KMS-11 (cell line): ENCODE measurements around the gene FOXF1.
A peak's percentile ranks its signal among the peaks of the same experiment; 100 is the strongest.

ENCODE experiments used
- H2AFZ ChIP-seq: fragments of 200-600 bp; sonication (generic); 2 replicates; pipeline ENCODE4 v1.6.1; 2016; ENCODE audit warnings: antibody characterized with exemption, mixed run types, low read depth
- H3K27ac ChIP-seq: fragments of 200-600 bp; sonication (generic); 2 replicates; pipeline ENCODE4 v1.6.1; 2016; ENCODE audit warnings: mild to moderate bottlenecking, mixed run types
- H3K27me3 ChIP-seq: fragments of 200-600 bp; sonication (generic); 2 replicates; pipeline ENCODE4 v1.6.1; 2017; ENCODE audit warnings: mild to moderate bottlenecking, low read depth, mixed run types, moderate library complexity; ENCODE audit not compliant: insufficient read depth
- H3K36me3 ChIP-seq: fragments of 200-600 bp; sonication (generic); 2 replicates; pipeline ENCODE4 v1.6.1; 2017; ENCODE audit warnings: mild to moderate bottlenecking, mixed run types; ENCODE audit not compliant: insufficient read depth
- H3K4me1 ChIP-seq: fragments of 200-600 bp; sonication (generic); 2 replicates; pipeline ENCODE4 v1.6.1; 2016; ENCODE audit warnings: mild to moderate bottlenecking, low read depth, mixed run types; ENCODE audit not compliant: poor library complexity, severe bottlenecking
- H3K4me2 ChIP-seq: fragments of 200-600 bp; sonication (generic); 2 replicates; pipeline ENCODE4 v1.7.0; 2016; ENCODE audit warnings: mild to moderate bottlenecking, mixed run types
- H3K4me3 ChIP-seq: fragments of 200-600 bp; sonication (generic); IDR thresholded peaks from 2 replicates; pipeline ENCODE4 v1.6.1; 2017; ENCODE audit warnings: low read depth, low read length, mixed read lengths; ENCODE audit not compliant: insufficient read depth
- H3K79me2 ChIP-seq: fragments of 200-600 bp; sonication (generic); 2 replicates; pipeline ENCODE4 v1.6.1; 2016; ENCODE audit warnings: low read depth, mixed run types; ENCODE audit not compliant: insufficient read depth
- H3K9ac ChIP-seq: fragments of 200-600 bp; sonication (generic); 2 replicates; pipeline ENCODE4 v1.6.1; 2016; ENCODE audit warnings: mild to moderate bottlenecking, mixed run types
- H4K20me1 ChIP-seq: fragments of 200-600 bp; sonication (generic); 2 replicates; pipeline ENCODE4 v1.6.1; 2016; ENCODE audit warnings: mild to moderate bottlenecking, mixed run types; ENCODE audit not compliant: insufficient read depth
- TF ChIP-seq, protein P1 (sequence below): fragments of 200-600 bp; sonication (generic); conservative IDR thresholded peaks from 2 replicates; pipeline ENCODE4 v1.6.1; 2017; ENCODE audit warnings: low read depth, mild to moderate bottlenecking, antibody characterized with exemption, low read length, moderate library complexity, mixed read lengths

The FOXF1 gene

DNA sequence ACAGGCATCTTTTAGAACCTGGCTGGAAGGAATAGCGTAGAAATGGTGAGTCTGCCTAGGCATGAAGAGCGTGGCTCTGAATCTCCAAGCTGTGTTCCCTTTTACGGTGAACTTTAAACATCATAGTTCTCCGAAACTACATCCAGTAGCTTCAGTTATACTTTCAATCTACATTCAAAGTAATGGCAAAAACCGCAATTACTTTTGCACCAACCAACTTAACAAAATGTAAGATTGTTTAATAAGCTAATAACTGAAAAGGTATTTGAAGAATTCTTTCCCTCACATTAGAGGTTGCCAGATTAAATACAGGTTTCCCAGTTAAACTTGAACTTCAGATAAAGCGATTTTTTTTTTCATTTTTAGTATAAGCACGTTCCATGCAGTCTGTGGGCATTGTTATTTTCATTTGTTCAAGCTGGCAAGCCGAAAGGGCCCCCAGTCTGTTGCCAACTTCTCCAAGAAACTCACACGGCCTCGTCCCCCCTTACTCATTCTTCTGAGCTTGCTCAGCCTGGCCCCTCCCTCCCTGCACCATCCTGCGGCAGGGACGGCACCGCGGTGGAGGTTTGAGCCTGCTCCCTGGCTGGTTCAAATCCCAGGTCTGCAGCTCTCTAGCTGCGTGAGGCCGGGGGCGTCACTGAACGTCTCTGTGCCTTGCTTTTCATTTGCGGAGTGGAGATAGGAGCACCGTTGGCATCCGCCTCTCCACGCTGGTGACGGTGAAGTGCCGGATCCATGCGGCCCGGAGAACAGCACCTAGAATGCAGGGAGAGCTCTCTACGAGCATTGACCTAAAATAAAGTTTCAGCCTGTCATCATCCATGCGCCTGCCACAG lies 48.2 kb downstream of the FOXF1 start:
- H3K4me2 ChIP-seq: no peak overlapping the region
- H3K27ac ChIP-seq: no peak overlapping the region
- no peaks in the 10 kb centered on the region for H3K36me3 ChIP-seq
- no peaks in the 10 kb centered on the region for H4K20me1 ChIP-seq
- TF ChIP-seq, protein P1, sequence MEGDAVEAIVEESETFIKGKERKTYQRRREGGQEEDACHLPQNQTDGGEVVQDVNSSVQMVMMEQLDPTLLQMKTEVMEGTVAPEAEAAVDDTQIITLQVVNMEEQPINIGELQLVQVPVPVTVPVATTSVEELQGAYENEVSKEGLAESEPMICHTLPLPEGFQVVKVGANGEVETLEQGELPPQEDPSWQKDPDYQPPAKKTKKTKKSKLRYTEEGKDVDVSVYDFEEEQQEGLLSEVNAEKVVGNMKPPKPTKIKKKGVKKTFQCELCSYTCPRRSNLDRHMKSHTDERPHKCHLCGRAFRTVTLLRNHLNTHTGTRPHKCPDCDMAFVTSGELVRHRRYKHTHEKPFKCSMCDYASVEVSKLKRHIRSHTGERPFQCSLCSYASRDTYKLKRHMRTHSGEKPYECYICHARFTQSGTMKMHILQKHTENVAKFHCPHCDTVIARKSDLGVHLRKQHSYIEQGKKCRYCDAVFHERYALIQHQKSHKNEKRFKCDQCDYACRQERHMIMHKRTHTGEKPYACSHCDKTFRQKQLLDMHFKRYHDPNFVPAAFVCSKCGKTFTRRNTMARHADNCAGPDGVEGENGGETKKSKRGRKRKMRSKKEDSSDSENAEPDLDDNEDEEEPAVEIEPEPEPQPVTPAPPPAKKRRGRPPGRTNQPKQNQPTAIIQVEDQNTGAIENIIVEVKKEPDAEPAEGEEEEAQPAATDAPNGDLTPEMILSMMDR: no peak
- peaks cover 9% of the 10 kb centered on the region; the same call in 1 of the 2 replicates for H3K79me2 ChIP-seq
- no peak overlapping the region for H3K4me3 ChIP-seq
- H3K27me3 ChIP-seq: peaks cover 15% of the 10 kb centered on the region; the same call in 1 of the 2 replicates
- H3K4me1 ChIP-seq: peaks cover 10% of the 10 kb centered on the region
- no peak overlapping the region for H2AFZ ChIP-seq
- H3K9ac ChIP-seq: no peak overlapping the region

DNA sequence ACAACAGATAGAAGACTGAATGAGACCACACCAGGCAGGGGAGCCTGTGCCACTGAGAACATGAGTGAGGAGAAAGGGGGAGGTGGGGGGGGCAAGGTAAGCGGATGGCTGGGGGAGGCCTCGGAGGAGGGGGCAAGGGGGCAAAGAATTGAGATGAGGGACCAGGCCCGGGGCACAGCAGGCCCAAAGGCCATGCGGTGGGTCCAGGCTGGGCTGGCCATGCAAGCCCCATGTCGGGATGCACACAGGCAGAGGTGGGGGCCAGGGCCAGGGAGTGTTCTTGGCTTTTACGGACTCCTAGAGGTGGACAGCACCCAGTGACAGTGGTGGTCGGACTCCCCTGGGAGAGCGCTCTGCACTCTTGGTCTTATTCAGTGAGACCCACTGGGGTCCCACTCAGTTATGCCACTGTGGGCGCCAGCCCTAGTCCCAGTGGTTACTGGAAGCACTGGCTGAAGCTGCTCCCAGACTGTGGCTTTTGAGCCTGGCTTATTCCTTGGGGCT lies 49.5 kb downstream of the FOXF1 start:
- Histone ChIP-seq H3K36me3 (no peaks in the 10 kb centered on the region), H4K20me1 (no peaks in the 10 kb centered on the region), H3K27me3 (peaks cover 25% of the 10 kb centered on the region; the same call in 1 of the 2 replicates), H3K9ac (no peak overlapping the region), H2AFZ (no peak overlapping the region), H3K4me2 (no peak overlapping the region), H3K4me3 (no peak overlapping the region), H3K4me1 (peaks cover 9% of the 10 kb centered on the region), H3K27ac (no peak overlapping the region), H3K79me2 (no peaks in the 10 kb centered on the region)
- TF ChIP-seq, protein P1: no peak

DNA sequence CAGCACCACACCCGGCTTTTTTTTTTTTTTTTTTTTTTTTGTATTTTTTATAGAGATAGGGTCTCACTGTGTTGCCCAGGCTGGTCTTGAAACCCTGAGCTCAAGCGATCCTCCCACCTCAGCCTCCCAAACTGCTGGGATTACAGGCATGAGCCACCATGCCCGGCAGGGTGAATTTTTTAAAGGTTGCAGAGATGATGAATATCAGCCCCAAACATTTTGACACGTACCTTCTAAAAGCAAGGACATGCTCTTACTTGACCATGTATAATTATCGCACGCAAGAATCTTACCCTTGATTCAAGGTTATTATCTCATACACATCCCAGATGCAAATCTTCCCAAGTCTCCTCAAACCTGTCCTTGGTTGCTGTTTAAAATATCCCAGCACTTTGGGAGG lies 52.0 kb downstream of the FOXF1 start:
- H3K9ac ChIP-seq: no peak overlapping the region
- H3K36me3 ChIP-seq: no peaks in the 10 kb centered on the region
- no peak overlapping the region for H2AFZ ChIP-seq
- peaks cover 26% of the 10 kb centered on the region; the same call in 1 of the 2 replicates for H3K27me3 ChIP-seq
- H3K79me2 ChIP-seq: no peaks in the 10 kb centered on the region
- no peaks in the 10 kb centered on the region for H4K20me1 ChIP-seq
- TF ChIP-seq, protein P1: no peak
- H3K4me1 ChIP-seq: peaks cover 5% of the 10 kb centered on the region
- no peak overlapping the region for H3K27ac ChIP-seq
- H3K4me3 ChIP-seq: no peak overlapping the region
- H3K4me2 ChIP-seq: no peak overlapping the region

DNA sequence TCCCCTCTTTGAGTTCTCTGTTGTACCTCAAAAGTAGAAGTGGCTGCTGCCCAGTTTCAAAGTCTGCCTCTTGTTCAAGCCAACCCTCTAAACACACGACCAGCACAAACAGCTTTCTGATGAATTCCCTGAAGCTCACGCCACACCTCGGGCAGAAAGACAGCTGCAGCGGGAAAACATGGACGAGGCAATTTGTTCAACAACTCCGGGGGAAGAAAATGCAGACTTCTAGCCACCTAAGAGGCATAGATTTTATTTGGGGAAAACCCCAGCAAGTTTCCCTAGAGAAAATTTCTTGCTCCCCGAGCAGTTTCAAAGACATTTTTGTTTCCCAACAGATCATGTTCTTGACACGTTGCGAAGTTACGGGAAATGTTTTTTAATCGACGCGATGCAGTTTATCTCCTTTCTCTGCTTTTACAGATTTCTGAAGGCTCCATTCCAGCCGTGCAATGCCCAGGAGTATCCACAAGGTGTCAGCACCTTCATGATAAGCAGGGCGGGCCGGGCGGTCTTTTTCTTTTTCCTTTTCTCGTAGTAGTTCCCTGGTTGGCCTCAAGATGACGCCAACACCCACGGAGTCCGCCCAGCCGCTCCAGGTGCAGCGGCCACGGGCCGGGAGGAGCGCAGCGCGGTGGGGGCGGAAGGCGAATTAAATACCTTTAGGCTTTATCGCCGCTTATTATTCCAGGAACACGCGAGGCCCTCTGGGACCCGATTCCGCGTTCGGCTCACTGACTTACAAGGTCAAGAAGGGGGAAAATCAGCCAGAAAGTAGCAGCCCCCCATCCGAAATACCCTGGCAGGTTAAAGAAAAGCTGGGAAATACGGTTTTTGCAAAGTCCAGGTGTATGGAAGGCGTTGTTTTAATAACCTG lies 53.4 kb downstream of the FOXF1 start:
- TF ChIP-seq, protein P1: peak; percentile 99
- peaks cover 21% of the 10 kb centered on the region; the same call in 1 of the 2 replicates for H3K27me3 ChIP-seq
- no peak overlapping the region for H3K27ac ChIP-seq

More for the DNA sequence above, 53.4 kb downstream of the FOXF1 start:
- Histone ChIP-seq H4K20me1 (no peaks in the 10 kb centered on the region), H3K79me2 (no peaks in the 10 kb centered on the region), H3K4me1 (peaks cover 5% of the 10 kb centered on the region), H2AFZ (peak overlapping the region; percentile 65; the same call in 1 of the 2 replicates), H3K4me3 (no peak overlapping the region), H3K9ac (no peak overlapping the region), H3K36me3 (no peaks in the 10 kb centered on the region), H3K4me2 (peak overlapping the region; percentile 88)
